Measurements from ENCODE around the gene CASKIN1. TPM values are rescaled to one million over a fixed set of nuclear protein-coding genes. Genes with fewer than 3 reads are reported as not detected.
A peak's percentile ranks its signal among the peaks of the same experiment; 100 is the strongest.
"Not testable (repeated sequence)": the region's sequence is repeated elsewhere in the genome, so short reads cannot be mapped to it uniquely, and the experiment has no call there.

The CASKIN1 gene
- total and polyA plus RNA-seq, 4 donors = 10.4 to 86.2 (median 56.2) TPM

DNA sequence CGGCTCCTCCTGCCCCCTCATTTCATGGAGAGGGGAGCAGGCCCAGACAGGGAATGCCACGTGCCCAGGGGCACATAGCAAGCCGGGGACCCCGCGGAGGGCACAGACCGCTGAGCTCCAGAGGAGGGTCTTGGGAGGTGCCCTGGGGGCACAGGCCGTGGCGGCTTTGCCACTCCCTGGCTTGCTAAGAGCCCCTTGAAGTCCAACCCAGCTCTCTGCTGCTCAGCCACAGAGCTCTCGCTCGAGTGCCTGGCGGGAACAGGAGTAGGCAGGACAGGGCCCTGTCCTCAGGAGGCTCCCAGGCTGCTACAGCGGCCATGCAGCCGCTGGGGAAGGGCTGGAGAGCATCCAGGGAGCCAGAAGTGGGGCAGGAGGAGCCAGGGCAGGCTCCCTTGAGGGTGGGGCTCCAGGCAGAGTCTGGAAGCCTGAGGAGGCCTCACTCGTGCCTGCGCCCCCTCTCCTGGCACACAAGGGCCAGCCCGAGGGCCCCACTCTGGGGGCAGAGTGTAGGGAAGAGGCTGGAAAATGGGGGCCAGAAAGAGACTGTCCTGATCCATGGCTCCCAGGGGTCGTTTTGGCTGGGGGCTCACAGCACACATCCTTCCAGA lies 52.4 kb downstream of the CASKIN1 start:
- Histone ChIP-seq H3K4me1 (ENCODE audit: control insufficient read depth, insufficient read depth, low read length) (peaks cover 42% of the 10 kb centered on the region), H3K27ac (ENCODE audit: low read depth, low read length) (no peak overlapping the region), H3K4me3 (ENCODE audit: low read depth, low read length) (no peak overlapping the region), H3K27me3 (ENCODE audit: control insufficient read depth, insufficient read depth, low read length) (no peaks in the 10 kb centered on the region), H3K36me3 (ENCODE audit: control insufficient read depth, insufficient read depth, low read length) (peaks cover 10% of the 10 kb centered on the region), H3K9me3 (ENCODE audit: control insufficient read depth, insufficient read depth, low read length) (no peaks in the 10 kb centered on the region)
- DNase-seq (ENCODE audit: low read depth in 4 of 6, low spot score in 6 of 6) = no peak
- 71% methylated on average over 17 of the region's 17 CpGs for WGBS (ENCODE audit: insufficient coverage)

DNA sequence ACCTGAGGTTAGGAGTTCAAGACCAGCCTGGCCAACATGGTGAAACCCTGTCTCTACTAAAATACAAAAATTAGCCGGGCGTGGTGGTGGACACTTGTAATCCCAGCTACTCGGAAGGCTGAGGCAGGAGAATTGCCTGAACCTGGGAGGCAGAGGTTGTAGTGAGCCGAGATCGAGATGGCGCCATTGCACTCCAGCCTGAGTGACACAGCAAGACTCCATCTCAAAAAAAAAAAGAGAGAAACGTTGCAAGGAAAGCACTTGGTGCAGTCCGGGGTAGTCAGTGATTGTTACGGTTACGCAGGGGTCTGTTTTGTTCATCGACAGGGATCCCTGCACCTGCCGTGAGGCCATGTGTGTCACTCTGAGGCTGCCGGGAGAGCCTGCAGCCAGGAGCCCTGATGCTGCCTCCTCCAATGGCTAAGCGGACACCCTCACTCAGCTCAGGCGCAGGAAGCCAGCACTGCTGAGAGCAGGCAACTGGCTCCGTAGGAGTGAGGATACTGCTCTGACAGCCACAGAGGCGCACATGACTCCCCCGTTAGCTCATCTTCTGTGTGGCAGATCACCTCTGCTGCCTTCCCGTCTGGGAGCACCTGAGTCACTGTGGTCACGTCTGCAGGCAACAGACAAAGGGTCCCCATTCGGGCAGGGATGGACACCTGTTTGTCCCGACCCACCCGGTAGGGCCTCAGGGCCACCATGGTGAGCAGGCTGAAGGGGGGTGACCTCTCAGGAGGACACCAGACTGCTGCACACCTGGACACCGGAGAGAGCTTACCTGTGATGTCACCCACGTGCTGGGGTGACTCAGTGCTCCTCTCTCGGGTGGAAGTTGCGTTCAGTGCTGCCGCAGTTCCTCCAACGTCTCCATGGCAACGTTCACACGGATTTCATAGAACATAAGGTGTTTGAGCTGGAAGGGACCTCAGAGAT lies 53.2 kb downstream of the CASKIN1 start:
- peaks cover 10% of the 10 kb centered on the region for H3K36me3 ChIP-seq (ENCODE audit: control insufficient read depth, insufficient read depth, low read length)
- H3K4me1 ChIP-seq (ENCODE audit: control insufficient read depth, insufficient read depth, low read length) = peaks cover 38% of the 10 kb centered on the region
- WGBS (ENCODE audit: insufficient coverage) = 57% methylated on average over 27 of the region's 31 CpGs
- no peaks in the 10 kb centered on the region for H3K9me3 ChIP-seq (ENCODE audit: control insufficient read depth, insufficient read depth, low read length)
- no peak overlapping the region for H3K27ac ChIP-seq (ENCODE audit: low read depth, low read length)
- peak in 2 of 6 donors; percentile 79 to 83 for DNase-seq (ENCODE audit: low read depth in 4 of 6, low spot score in 6 of 6)
- no peaks in the 10 kb centered on the region for H3K27me3 ChIP-seq (ENCODE audit: control insufficient read depth, insufficient read depth, low read length)
- H3K4me3 ChIP-seq (ENCODE audit: low read depth, low read length) = no peak overlapping the region

- H3K4me1 ChIP-seq (ENCODE audit: control insufficient read depth, insufficient read depth, low read length) = peaks cover 16% of the 10 kb centered on the region
- H3K36me3 ChIP-seq (ENCODE audit: control insufficient read depth, insufficient read depth, low read length); H3K27me3 ChIP-seq (ENCODE audit: control insufficient read depth, insufficient read depth, low read length); H3K9me3 ChIP-seq (ENCODE audit: control insufficient read depth, insufficient read depth, low read length): not testable (repeated sequence)
- DNase-seq (ENCODE audit: low read depth in 4 of 6, low spot score in 6 of 6) = peak; percentile 79 to 97 (median 85)
- H3K4me3 ChIP-seq (ENCODE audit: low read depth, low read length) = peak within 1 kb of the TSS; percentile 44
- H3K27ac ChIP-seq (ENCODE audit: low read depth, low read length) = peak within 1 kb of the TSS; percentile 83
- 0% methylated on average over 31 of the region's 81 CpGs for WGBS (ENCODE audit: insufficient coverage)
Measured at GRCh38 chr16:2135770-2136490, 60.5 kb downstream of the CASKIN1 start, which contains the start of gene PKD1. Gene PKD1 (minus strand): TSS chr16:2135898. CDS start chr16:2135689, 209 bp downstream.

- H3K27me3 ChIP-seq (ENCODE audit: control insufficient read depth, insufficient read depth, low read length); H3K9me3 ChIP-seq (ENCODE audit: control insufficient read depth, insufficient read depth, low read length); H3K36me3 ChIP-seq (ENCODE audit: control insufficient read depth, insufficient read depth, low read length); H3K4me1 ChIP-seq (ENCODE audit: control insufficient read depth, insufficient read depth, low read length): not testable (repeated sequence)
- Histone ChIP-seq H3K4me3 (ENCODE audit: low read depth, low read length) (peak overlapping the region; percentile 44), H3K27ac (ENCODE audit: low read depth, low read length) (peak overlapping the region; percentile 40)
- DNase-seq (ENCODE audit: low read depth in 4 of 6, low spot score in 6 of 6) = peak in 1 of 6 donors; percentile 34
- WGBS (ENCODE audit: insufficient coverage) = 0% methylated on average over 13 of the region's 42 CpGs
Measured at GRCh38 chr16:2135071-2135470, 61.3 kb downstream of the CASKIN1 start.

DNA sequence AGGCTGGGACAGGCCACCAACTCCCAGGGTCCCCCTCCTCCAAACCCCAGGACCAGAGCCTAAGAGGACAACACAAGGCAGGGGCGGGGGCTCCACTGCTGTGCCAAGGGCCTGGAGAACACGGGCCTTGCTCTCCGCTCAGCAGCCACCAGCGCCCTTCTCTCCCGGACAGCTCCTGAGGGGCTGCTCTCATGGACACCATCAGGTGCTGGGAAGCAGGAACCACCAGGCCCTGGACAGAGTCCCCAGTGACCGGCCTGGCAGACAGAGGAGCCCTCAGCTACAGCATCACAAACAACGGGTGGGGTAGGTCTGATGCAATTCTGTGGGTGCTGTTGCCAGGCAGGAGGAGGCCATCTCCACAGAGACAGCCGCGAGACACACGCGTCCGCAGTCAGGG lies 62.6 kb downstream of the CASKIN1 start:
- H3K4me3 ChIP-seq (ENCODE audit: low read depth, low read length); DNase-seq (ENCODE audit: low read depth in 4 of 6, low spot score in 6 of 6); H3K27ac ChIP-seq (ENCODE audit: low read depth, low read length); H3K27me3 ChIP-seq (ENCODE audit: control insufficient read depth, insufficient read depth, low read length); H3K36me3 ChIP-seq (ENCODE audit: control insufficient read depth, insufficient read depth, low read length); H3K9me3 ChIP-seq (ENCODE audit: control insufficient read depth, insufficient read depth, low read length): not testable (repeated sequence)
- peaks cover 12% of the 10 kb centered on the region for H3K4me1 ChIP-seq (ENCODE audit: control insufficient read depth, insufficient read depth, low read length)
- 81% methylated on average over 4 of the region's 12 CpGs for WGBS (ENCODE audit: insufficient coverage)

DNA sequence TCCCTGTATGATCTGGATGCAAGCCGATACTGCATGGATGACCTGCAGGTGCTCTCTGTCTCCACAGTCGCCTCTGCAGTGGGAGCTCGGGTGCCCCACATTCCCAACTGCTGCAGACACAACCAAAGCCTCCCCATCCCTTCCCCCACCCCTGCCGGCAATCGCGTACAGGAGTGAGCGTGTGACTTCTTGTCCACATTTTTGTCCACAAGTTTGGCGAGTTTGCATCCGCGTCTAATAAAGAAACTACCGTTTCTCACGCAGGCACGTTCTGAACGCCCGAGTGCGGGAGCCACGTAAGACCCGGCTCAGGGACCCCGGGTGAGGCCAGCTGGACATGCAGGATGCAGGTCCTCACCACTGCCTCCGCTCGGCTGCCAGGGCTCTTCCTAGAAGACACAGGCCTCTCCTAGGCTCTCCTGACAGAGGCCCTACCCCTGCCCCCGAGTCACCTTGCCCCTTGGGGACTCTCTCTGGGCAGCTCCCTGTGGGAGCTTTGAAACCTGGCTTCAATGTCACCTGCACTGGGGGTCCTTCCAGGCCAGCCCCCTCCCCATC lies 66.4 kb downstream of the CASKIN1 start:
- 77% methylated on average over 9 of the region's 22 CpGs for WGBS (ENCODE audit: insufficient coverage)
- H3K36me3 ChIP-seq (ENCODE audit: control insufficient read depth, insufficient read depth, low read length) = peaks cover 12% of the 10 kb centered on the region
- H3K27ac ChIP-seq (ENCODE audit: low read depth, low read length); H3K27me3 ChIP-seq (ENCODE audit: control insufficient read depth, insufficient read depth, low read length); DNase-seq (ENCODE audit: low read depth in 4 of 6, low spot score in 6 of 6); H3K9me3 ChIP-seq (ENCODE audit: control insufficient read depth, insufficient read depth, low read length); H3K4me3 ChIP-seq (ENCODE audit: low read depth, low read length): not testable (repeated sequence)
- peaks cover 43% of the 10 kb centered on the region for H3K4me1 ChIP-seq (ENCODE audit: control insufficient read depth, insufficient read depth, low read length)

- Histone ChIP-seq H3K36me3 (ENCODE audit: control insufficient read depth, insufficient read depth, low read length) (peaks cover 14% of the 10 kb centered on the region), H3K4me1 (ENCODE audit: control insufficient read depth, insufficient read depth, low read length) (peaks cover 50% of the 10 kb centered on the region)
- not testable (repeated sequence) for DNase-seq (ENCODE audit: low read depth in 4 of 6, low spot score in 6 of 6); H3K4me3 ChIP-seq (ENCODE audit: low read depth, low read length); H3K9me3 ChIP-seq (ENCODE audit: control insufficient read depth, insufficient read depth, low read length); H3K27ac ChIP-seq (ENCODE audit: low read depth, low read length); H3K27me3 ChIP-seq (ENCODE audit: control insufficient read depth, insufficient read depth, low read length)
- WGBS (ENCODE audit: insufficient coverage) = no CpG with 5 or more reads among the region's 11 CpGs
Measured at GRCh38 chr16:2129251-2129650, 67.2 kb downstream of the CASKIN1 start.

GRCh38 chr16:2127630-2128280 lies 68.7 kb downstream of the CASKIN1 start:
- peak in 1 of 6 donors; percentile 53 for DNase-seq (ENCODE audit: low read depth in 4 of 6, low spot score in 6 of 6)
- peaks cover 16% of the 10 kb centered on the region for H3K36me3 ChIP-seq (ENCODE audit: control insufficient read depth, insufficient read depth, low read length)
- not testable (repeated sequence) for H3K4me3 ChIP-seq (ENCODE audit: low read depth, low read length); H3K9me3 ChIP-seq (ENCODE audit: control insufficient read depth, insufficient read depth, low read length); H3K27me3 ChIP-seq (ENCODE audit: control insufficient read depth, insufficient read depth, low read length)
- H3K27ac ChIP-seq (ENCODE audit: low read depth, low read length) = peak overlapping the region; percentile 91
- H3K4me1 ChIP-seq (ENCODE audit: control insufficient read depth, insufficient read depth, low read length) = peaks cover 56% of the 10 kb centered on the region
- WGBS (ENCODE audit: insufficient coverage) = 36% methylated on average over 3 of the region's 3 CpGs

All from spinal cord (tissue), 10 donors.